Measurements from ENCODE around the gene ZBTB47.

DNA sequence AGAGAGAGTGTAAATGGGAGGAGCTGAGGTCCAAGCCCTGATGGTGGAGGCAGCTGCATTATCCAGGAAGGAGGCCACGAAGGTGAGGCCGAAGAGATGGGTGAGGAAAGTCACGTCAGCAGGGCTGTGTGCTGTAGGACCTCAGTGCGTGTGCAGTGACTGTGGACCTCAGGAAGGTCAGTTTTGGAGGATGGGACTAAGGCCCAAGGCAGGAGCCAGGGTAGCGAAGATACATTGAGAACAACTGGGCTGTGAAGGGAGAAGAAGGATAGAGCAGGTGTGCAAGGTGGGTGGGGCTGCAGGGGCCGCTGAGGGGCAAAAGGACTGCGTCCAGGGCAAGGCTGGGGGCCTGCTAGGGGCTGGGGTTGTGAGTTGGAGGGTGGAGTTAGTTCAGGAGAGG lies 36.7 kb downstream of the ZBTB47 start:
- TF ChIP-seq, protein P1, sequence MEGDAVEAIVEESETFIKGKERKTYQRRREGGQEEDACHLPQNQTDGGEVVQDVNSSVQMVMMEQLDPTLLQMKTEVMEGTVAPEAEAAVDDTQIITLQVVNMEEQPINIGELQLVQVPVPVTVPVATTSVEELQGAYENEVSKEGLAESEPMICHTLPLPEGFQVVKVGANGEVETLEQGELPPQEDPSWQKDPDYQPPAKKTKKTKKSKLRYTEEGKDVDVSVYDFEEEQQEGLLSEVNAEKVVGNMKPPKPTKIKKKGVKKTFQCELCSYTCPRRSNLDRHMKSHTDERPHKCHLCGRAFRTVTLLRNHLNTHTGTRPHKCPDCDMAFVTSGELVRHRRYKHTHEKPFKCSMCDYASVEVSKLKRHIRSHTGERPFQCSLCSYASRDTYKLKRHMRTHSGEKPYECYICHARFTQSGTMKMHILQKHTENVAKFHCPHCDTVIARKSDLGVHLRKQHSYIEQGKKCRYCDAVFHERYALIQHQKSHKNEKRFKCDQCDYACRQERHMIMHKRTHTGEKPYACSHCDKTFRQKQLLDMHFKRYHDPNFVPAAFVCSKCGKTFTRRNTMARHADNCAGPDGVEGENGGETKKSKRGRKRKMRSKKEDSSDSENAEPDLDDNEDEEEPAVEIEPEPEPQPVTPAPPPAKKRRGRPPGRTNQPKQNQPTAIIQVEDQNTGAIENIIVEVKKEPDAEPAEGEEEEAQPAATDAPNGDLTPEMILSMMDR (conservative IDR thresholded peaks at IDR 0.05) = no peak
- TF ChIP-seq ZFX (IDR thresholded peaks at IDR 0.05) = no peak

All from C4-2B (cell line).